Liver (tissue), 9 donors: ENCODE results near the gene PRKCD. TPM values are rescaled to one million over a fixed set of nuclear protein-coding genes. Genes with fewer than 3 reads are reported as not detected.

Source experiments
- DNase-seq: peaks from one replicate; pipeline ENCODE4 v3.0.0-alpha.2; 2017; ENCODE audit warnings: low spot score
- H3K27ac ChIP-seq, 2 donors: one replicate each; pipeline ENCODE4 v1.7.0; 2013; ENCODE audit warnings: inconsistent platforms in 2 of 2, low read length in 2 of 2, control low read depth in 1 of 2, low read depth in 1 of 2, mild to moderate bottlenecking in 1 of 2
- H3K27me3 ChIP-seq, 4 donors: one replicate each; pipeline versions ENCODE4 v1.6.1 to v1.7.0; 2013; ENCODE audit warnings: low read length in 3 of 4, inconsistent platforms in 1 of 4, mild to moderate bottlenecking in 1 of 4, moderate library complexity in 1 of 4; ENCODE audit not compliant: control insufficient read depth in 4 of 4, insufficient read depth in 4 of 4
- H3K36me3 ChIP-seq, 4 donors: one replicate each; pipeline versions ENCODE4 v1.6.1 to v1.7.0; 2013; ENCODE audit warnings: low read length in 3 of 4, mild to moderate bottlenecking in 3 of 4, low read depth in 1 of 4, moderate library complexity in 1 of 4; ENCODE audit not compliant: control insufficient read depth in 4 of 4, insufficient read depth in 3 of 4
- H3K4me1 ChIP-seq, 4 donors: one replicate each; pipeline versions ENCODE4 v1.6.1 to v1.7.0; 2013; ENCODE audit warnings: low read length in 3 of 4, mild to moderate bottlenecking in 3 of 4, moderate library complexity in 1 of 4; ENCODE audit not compliant: control insufficient read depth in 4 of 4, insufficient read depth in 4 of 4
- H3K4me3 ChIP-seq, 3 donors: one replicate each; pipeline versions ENCODE4 v1.6.1 to v1.7.0; 2013; ENCODE audit warnings: low read length in 3 of 3, control low read depth in 1 of 3, low read depth in 1 of 3, mild to moderate bottlenecking in 1 of 3
- H3K9ac ChIP-seq, 2 donors: one replicate each; pipeline ENCODE4 v1.7.0; 2013; ENCODE audit warnings: low read length in 2 of 2, mild to moderate bottlenecking in 2 of 2, moderate library complexity in 2 of 2, control low read depth in 1 of 2, low read depth in 1 of 2
- H3K9me3 ChIP-seq, 4 donors: one replicate each; pipeline versions ENCODE4 v1.6.1 to v1.7.0; 2013; ENCODE audit warnings: low read length in 3 of 4; ENCODE audit not compliant: control insufficient read depth in 4 of 4
- ATF3 ChIP-seq: IDR thresholded peaks from 2 replicates; pipeline ENCODE4 v1.6.1; 2016; ENCODE audit warnings: antibody characterized with exemption
- CTCF ChIP-seq: fragments of 150-350 bp; IDR thresholded peaks from 2 replicates; pipeline ENCODE4 v1.5.1; 2017; ENCODE audit warnings: improper control_type of control experiment, low read depth, low read length; ENCODE audit not compliant: missing input control
- EGR1 ChIP-seq, 2 donors: IDR thresholded peaks; 2 replicates each; pipeline ENCODE4 v1.6.1; 2016 to 2018; ENCODE audit warnings: antibody characterized with exemption in 2 of 2, low read depth in 2 of 2
- FOXA1 ChIP-seq: IDR thresholded peaks from 2 replicates; pipeline ENCODE4 v1.6.1; 2016; ENCODE audit warnings: antibody characterized with exemption
- FOXA2 ChIP-seq: IDR thresholded peaks from 2 replicates; pipeline ENCODE4 v1.6.1; 2016; ENCODE audit warnings: antibody characterized with exemption
- GABPA ChIP-seq, 2 donors: IDR thresholded peaks in 1 of 2; conservative IDR thresholded peaks in 1 of 2; 2 replicates each; pipeline ENCODE4 v1.6.1; 2016; ENCODE audit warnings: antibody characterized with exemption in 2 of 2, mild to moderate bottlenecking in 1 of 2, moderate library complexity in 1 of 2
- HNF4A ChIP-seq, 2 donors: conservative IDR thresholded peaks; 2 replicates each; pipeline ENCODE4 v1.6.1; 2016; ENCODE audit warnings: antibody characterized with exemption in 2 of 2, mild to moderate bottlenecking in 2 of 2
- HNF4G ChIP-seq: IDR thresholded peaks from 2 replicates; pipeline ENCODE4 v1.6.1; 2016; ENCODE audit warnings: antibody characterized with exemption
- JUND ChIP-seq, 2 donors: IDR thresholded peaks; 2 replicates each; pipeline ENCODE4 v1.6.1; 2016; ENCODE audit warnings: antibody characterized with exemption in 2 of 2
- MAX ChIP-seq: IDR thresholded peaks from 2 replicates; pipeline ENCODE4 v1.6.1; 2016; ENCODE audit warnings: antibody characterized with exemption
- NR2F2 ChIP-seq: IDR thresholded peaks from 2 replicates; pipeline ENCODE4 v1.6.1; 2016; ENCODE audit warnings: antibody characterized with exemption
- RAD21 ChIP-seq, 2 donors: IDR thresholded peaks; 2 replicates each; pipeline ENCODE4 v1.6.1; 2016; ENCODE audit warnings: antibody characterized with exemption in 2 of 2, mild to moderate bottlenecking in 2 of 2
- REST ChIP-seq: IDR thresholded peaks from 2 replicates; pipeline ENCODE4 v1.6.1; 2016; ENCODE audit warnings: antibody characterized with exemption, mild to moderate bottlenecking
- RXRA ChIP-seq, 2 donors: IDR thresholded peaks; 2 replicates each; pipeline ENCODE4 v1.6.1; 2017 to 2018; ENCODE audit warnings: antibody characterized with exemption in 2 of 2, mild to moderate bottlenecking in 1 of 2
- SP1 ChIP-seq: IDR thresholded peaks from 2 replicates; pipeline ENCODE4 v1.6.1; 2018; ENCODE audit warnings: antibody characterized with exemption, mild to moderate bottlenecking
- TAF1 ChIP-seq: conservative IDR thresholded peaks from 2 replicates; pipeline ENCODE4 v1.6.1; 2016; ENCODE audit warnings: antibody characterized with exemption, mild to moderate bottlenecking
- YY1 ChIP-seq: IDR thresholded peaks from 2 replicates; pipeline ENCODE4 v1.6.1; 2016; ENCODE audit warnings: antibody characterized with exemption, mild to moderate bottlenecking
- ZBTB33 ChIP-seq: IDR thresholded peaks from 2 replicates; pipeline ENCODE4 v1.6.1; 2016; ENCODE audit warnings: antibody characterized with exemption
- WGBS: extraction: QIAGEN DNeasy Blood & Tissue Kit; methylation state at CpG from one replicate; pipeline ENCODE4 v1.1.7; 2013; 5-methylcytosine and 5-hydroxymethylcytosine counted together
- polyA plus RNA-seq, 2 donors: library from polyadenylated mRNA; stranded (reverse) in 1 of 2; unstranded in 1 of 2; fragments of 200-250 nt in 1 of 2; fragments of >200 nt in 1 of 2; fragmentation: Nextera tagmentation in 1 of 2; extraction: Ambion mirVana in 1 of 2; gene quantifications; one replicate each; pipeline versions ENCODE4 v1.2.1 to v1.2.3, GENCODE V29; 2013 to 2015
- total RNA-seq, 2 donors: library from RNA; depleted of rRNA; stranded (reverse); fragments of >200 nt; gene quantifications; one replicate each; pipeline ENCODE4 v1.2.3, GENCODE V29; 2014
- donor health status: healthy.
- donor health status: healthy.
- donor health status: healthy.
- donor health status: healthy.
- donor health status: healthy.

Gene PRKCD
- total and polyA plus RNA-seq, 4 donors: 3.1 to 7.3 (median 3.4) TPM

- H3K9ac ChIP-seq: no peak overlapping the region
- H3K4me1 ChIP-seq: no peaks in the 10 kb centered on the region
- no peak overlapping the region for H3K27ac ChIP-seq
- no peaks in the 10 kb centered on the region for H3K27me3 ChIP-seq
- peaks cover 20 to 76% (median 60%) of the 10 kb centered on the region in 4 donors for H3K36me3 ChIP-seq
- H3K9me3 ChIP-seq: no peaks in the 10 kb centered on the region
- WGBS: 96% methylated on average over 1 of the region's 1 CpG
- H3K4me3 ChIP-seq: no peak overlapping the region
- DNase-seq: no peak
- no peak for TF ChIP-seq RAD21 (IDR thresholded peaks at IDR 0.05)
- no peak for TF ChIP-seq RXRA (IDR thresholded peaks at IDR 0.05)
- TF ChIP-seq NR2F2: no peak
- TF ChIP-seq SP1: no peak
- no peak for TF ChIP-seq ATF3
- TF ChIP-seq MAX: no peak
- TF ChIP-seq CTCF: no peak
- TF ChIP-seq ZBTB33: no peak
- no peak for TF ChIP-seq FOXA1
- no peak for TF ChIP-seq REST
- TF ChIP-seq HNF4G: no peak
- no peak for TF ChIP-seq GABPA (IDR thresholded peaks at IDR 0.05 in 1 of 2, conservative IDR thresholded peaks at IDR 0.05 in 1 of 2)
- no peak for TF ChIP-seq HNF4A (conservative IDR thresholded peaks at IDR 0.05)
- no peak for TF ChIP-seq TAF1
- TF ChIP-seq JUND (IDR thresholded peaks at IDR 0.05): no peak
- no peak for TF ChIP-seq FOXA2
- TF ChIP-seq YY1: no peak
- no peak for TF ChIP-seq EGR1 (IDR thresholded peaks at IDR 0.05; ENCODE audit: low read depth in 2 of 2)
These were observed 38.1 kb upstream of the PRKCD start for GRCh38 chr3:53122933-53123305.
